GM19351 (cell line): ENCODE measurements around the gene HNRNPL.
"Not testable (repeated sequence)": the region's sequence is repeated elsewhere in the genome, so short reads cannot be mapped to it uniquely, and the experiment has no call there.

ENCODE experiments used
- ATAC-seq: cut with Tn5 transposase; IDR thresholded peaks from one replicate; pipeline ENCODE4 v1.9.1; 2021; ENCODE audit warnings: mild to moderate bottlenecking, moderate library complexity; ENCODE audit not compliant: unreplicated experiment

HNRNPL gene

DNA sequence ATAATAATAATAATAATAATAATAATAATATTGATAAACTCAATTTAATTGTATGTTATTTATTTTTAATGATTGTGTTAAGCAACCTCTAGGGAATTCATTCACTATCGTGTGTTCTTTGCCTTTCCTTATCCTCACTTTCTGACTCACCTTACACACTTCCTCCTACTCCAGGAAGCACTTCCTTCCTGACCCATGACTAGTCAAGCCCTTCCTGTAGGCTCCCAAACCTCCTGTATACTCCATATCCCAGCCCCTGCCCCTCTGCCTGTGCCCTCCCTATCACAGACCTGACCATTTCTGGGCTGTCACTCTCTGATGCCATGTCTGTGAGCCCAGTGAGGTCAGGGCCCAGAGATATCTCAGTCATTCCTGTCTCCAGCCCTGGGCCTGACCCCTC, 44.6 kb downstream of the HNRNPL start:
- no peak for ATAC-seq

- no peak for ATAC-seq
Measured at GRCh38 chr19:38803543-38803942, 46.2 kb downstream of the HNRNPL start.

GRCh38 chr19:38801359-38802095, 48.3 kb downstream of the HNRNPL start:
- no peak for ATAC-seq

DNA sequence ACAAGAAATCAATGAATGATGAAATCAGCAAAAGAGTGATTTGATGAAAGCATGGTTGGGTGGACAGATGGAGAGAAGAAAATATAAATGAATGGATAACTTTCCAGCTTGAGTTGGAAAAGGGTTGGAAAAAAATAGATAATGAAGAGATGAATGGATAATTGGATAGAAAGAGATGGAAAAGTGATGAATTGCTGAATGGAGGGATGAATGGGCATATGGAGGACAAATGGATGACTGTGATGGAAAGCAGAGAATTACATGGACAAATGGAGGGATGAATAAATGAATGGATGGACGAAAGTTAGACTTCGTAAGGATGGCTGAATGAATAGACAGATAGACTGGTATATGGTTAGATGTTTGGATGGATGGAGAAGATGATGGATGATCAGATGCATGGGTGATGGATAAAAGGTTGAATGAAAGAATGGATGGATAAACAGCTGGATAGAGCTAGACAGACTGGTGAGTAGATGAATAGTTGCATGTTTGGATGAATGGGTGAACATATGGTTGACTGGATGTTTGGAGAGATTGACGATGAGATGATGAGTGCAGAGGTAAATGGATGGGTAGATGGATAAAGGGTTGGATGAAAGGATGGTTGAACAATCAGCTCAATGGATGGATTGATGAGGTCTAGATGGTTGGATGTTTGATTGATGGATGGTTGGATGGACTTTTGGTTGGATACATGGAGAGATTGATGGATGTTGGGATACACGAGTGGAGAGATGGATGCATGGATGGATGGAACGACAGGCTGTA, 49.0 kb downstream of the HNRNPL start:
- no peak for ATAC-seq

DNA sequence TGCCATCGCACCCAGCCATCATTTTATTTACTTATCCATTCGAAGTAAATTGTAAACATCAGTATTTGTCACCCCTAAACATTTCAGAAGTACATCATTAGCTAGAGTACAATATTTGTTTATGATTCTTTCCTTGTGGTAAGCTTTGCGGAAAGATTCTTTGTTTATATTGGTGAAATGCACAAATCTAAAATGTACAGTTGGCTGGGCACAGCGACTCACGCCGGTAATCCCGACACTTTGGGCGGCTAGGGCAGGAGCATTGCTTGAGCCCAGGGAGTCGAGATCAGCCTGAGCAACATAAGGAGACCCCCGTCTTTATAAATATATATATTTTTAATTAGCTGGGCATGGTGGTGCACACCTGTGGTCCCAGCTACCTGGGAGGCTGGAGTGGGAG, 50.7 kb downstream of the HNRNPL start:
- no peak for ATAC-seq

DNA sequence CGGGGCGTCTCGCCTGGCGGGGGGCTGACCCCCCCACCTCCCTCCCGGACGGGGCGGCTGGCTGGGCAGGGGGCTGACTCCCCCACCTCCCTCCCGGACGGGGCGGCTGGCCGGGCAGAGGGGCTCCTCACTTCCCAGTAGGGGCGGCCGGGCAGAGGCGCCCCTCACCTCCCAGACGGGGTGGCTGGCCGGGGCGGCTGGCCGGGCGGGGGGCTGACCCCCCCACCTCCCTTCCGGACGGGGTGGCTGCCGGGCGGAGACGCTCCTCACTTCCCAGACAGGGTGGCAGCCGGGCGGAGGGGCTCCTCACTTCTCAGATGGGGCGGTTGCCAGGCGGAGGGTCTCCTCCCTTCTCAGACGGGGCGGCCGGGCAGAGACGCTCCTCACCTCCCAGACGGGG, 52.0 kb downstream of the HNRNPL start:
- not testable (repeated sequence) for ATAC-seq

GRCh38 chr19:38796154-38796553, 53.6 kb downstream of the HNRNPL start:
- ATAC-seq: no peak

- ATAC-seq: no peak
Measured at GRCh38 chr19:38795549-38795948, 54.2 kb downstream of the HNRNPL start.

DNA sequence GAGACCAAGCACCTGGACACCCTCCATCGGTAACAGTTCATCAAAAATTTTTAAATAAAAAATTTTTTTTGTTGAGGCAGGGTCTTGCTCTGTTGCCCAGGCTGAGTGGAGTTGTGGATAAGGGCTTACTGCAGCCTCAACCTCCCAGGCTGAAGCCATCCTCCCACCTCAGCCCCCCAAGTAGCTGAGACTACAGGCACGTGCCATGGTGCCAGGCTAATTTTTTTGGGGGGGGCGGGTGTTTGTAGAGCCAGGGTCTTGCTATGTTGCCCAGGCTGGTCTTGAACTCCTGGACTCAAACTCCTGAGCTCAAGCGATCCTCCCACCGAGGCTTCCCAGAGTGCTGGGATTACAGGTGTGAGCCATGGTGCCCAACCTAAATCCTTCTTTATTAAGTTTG, 56.1 kb downstream of the HNRNPL start:
- ATAC-seq: no peak

- ATAC-seq: no peak
Measured at GRCh38 chr19:38793177-38793576, 56.6 kb downstream of the HNRNPL start.

DNA sequence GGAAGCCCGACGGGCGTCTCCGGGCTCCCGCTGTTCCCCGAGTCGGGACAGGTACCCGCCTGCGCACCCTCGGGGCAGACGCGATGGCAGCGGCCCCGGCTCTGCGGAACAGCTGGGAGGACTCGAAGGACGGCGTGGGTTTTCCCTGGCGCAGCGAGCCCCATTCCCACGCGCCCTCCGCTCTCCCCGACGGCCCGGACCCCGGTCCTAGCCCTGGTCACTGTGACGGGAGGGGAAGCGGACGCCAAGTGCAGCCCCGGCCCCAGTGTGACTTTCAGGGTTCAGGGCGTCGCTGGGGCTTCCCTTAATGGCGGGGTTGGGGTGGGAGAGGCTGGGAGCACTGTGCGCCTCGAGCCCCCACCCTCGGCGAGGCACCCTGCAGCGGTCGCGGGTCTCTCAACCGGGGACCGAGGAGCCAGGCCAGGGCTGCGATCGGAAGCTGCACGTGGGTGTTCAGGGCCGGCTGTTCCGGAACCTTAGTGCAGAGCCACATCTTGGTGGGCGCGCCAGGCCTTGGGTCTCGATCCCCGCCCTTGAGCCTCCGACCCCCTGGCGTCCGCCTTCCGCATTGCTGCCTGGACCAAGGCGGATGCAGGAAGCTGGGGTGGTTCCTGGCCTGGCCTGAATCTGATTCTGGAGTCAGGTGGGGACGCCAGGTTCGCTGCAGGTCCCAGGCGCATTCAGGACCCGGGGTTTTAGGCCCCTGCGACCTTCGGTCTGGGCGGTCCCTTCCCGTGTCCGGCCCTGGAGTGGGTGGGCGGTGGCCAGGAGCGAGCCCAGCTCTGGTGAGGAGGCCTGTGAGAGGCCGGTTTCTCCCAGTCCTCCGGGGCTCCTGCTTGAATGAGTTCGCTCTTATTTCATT, 57.3 kb downstream of the HNRNPL start:
- no peak for ATAC-seq

GRCh38 chr19:38791451-38792064, 58.2 kb downstream of the HNRNPL start:
- peak; percentile 61 for ATAC-seq

DNA sequence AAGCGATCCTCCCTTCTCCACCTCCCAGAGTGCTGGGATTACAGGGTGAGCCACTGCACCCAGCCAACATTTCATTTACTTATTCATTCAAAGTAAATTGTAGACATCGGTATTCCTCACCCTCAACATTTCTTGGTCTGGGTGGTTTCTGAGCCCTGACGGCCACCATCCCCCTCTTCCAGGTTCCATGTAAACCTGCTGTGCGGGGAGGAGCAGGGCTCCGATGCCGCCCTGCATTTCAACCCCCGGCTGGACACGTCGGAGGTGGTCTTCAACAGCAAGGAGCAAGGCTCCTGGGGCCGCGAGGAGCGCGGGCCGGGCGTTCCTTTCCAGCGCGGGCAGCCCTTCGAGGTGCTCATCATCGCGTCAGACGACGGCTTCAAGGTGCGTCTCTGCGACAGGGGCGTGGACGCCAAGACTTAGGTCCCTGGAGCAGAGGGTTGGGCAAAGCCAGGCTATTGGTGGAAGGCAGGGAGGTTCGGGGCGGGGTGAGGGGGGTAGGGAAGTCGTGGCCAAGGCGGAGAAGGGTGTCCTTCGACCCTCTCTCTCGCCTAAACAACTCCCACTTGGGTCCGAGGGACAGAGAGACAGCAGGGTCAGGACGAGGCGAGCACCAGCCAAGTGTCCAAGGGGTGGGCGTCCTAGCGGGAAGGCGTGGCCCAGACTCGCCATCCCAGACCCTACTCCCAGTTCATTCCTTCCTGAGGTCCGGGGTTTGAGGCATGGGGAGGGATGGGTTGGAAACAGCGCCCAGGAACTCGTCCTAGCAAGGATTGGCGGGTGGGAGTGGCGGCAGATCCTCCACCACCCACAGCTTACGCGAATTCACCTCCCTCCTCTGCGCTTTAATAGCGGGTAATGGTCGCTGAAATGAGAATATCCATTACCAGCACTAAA, 59.0 kb downstream of the HNRNPL start:
- ATAC-seq: not testable (repeated sequence)

DNA sequence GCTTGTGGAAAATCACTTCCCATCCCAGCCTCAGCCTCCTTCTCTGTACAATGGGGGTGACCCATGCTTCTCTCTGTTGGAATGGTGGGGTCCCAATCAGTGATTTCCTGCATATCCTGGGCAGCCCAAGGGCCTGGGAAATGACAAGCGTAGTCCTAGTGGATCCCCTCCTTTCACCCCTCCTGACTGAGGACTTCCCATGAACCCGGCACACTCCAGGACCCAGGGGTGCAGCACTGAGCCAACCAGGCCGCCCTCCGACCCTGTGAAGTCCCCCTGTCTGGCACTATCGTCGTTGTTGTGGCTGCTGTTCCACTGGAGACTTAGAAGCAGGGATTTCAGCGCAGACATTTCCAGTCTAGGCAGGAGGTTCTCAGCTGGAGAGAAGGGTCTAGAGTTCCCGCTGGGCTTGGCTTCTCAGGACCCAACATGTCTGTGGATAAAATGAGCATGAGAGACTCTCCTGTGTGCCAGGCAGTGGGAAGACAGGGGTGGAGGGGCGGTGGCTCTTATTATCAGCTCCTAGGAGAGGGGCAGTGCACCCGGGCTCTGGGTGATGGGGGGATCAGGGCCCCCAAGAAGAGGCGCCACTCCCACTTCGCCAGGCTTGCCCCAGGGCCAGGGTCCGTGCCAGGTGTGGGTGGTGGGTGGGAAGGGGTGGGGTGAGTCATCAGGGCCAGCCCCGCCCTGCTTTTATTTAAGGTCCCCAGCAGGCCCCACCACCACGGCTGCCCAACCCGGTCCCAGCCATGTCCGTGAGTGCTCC, 61.1 kb downstream of the HNRNPL start, which contains the start of gene LGALS7B:
Gene LGALS7B, plus strand, starts transcription at position 723 of the 766 bp plus-strand sequence. Its CDS starts 27 bp downstream, at position 750.
- no peak for ATAC-seq

- no peak for ATAC-seq
Measured at GRCh38 chr19:38786572-38787265, 63.1 kb downstream of the HNRNPL start.
